ENCODE data around the gene GLI3. TPM values are rescaled to one million over a fixed set of nuclear protein-coding genes. Genes with fewer than 3 reads are reported as not detected.

The GLI3 gene
- total and polyA plus RNA-seq, 9 donors, result 7.6 to 25.2 (median 15.6) TPM

DNA sequence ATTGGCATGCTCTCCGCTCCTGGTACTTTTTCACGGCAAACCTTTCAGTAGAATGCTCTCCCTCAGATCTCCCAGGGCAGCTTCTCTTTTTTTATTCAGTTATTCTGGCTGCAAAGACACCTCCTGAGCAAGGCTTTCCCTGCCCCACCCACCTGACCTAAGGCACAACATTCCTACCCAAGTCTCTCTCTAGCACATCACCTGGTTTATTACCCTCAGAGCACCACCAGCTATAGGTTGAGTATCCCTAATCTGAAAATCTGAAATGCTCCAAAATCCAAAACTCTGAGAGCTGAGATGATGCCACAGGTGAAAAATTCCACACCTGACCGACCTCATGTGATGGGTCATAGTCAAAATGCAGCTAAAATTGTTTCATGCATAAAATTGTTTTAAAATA, 99.6 kb downstream of the GLI3 start:
- no peak overlapping the region for H3K4me3 ChIP-seq (ENCODE audit: low read length)
- no peaks in the 10 kb centered on the region for H3K27me3 ChIP-seq (ENCODE audit: control insufficient read depth, insufficient read depth, low read length)
- H3K4me1 ChIP-seq (ENCODE audit: control insufficient read depth, insufficient read depth, low read length), result peaks cover 6% of the 10 kb centered on the region
- H3K9me3 ChIP-seq (replicated peaks; ENCODE audit: control insufficient read depth, low read depth, low read length), result no peaks in the 10 kb centered on the region
- no peak for DNase-seq
- no peak overlapping the region for H3K27ac ChIP-seq (ENCODE audit: low read length)
- peaks cover 14% of the 10 kb centered on the region for H3K36me3 ChIP-seq (ENCODE audit: control insufficient read depth, insufficient read depth, low read length)
- 81% methylated on average over 2 of the region's 3 CpGs for WGBS (ENCODE audit: insufficient coverage)

DNA sequence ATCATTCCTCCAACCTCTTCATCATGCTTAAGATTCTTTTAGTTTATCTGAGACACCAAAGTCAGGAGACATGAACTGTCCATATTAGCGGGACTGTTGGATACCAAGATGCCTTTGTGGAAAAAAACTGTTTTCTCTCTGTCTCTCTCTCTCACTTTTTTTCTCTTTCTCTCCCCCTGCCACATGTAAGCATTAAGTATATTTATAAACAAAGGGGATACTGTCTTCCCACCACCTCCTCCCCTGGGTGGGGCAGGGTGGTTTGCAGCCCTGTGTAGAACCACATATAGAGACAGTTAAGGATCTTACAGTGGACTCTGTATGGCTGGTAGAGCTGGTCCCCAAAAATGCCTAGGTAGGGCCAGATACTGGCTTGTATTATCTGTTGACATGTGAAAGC, 101.3 kb downstream of the GLI3 start:
- whole genome bisulfite sequencing (ENCODE audit: insufficient coverage), result no CpG with 5 or more reads among the region's 1 CpG
- peaks cover 9% of the 10 kb centered on the region for H3K36me3 ChIP-seq (ENCODE audit: control insufficient read depth, insufficient read depth, low read length)
- DNase-seq, result no peak
- H3K4me1 ChIP-seq (ENCODE audit: control insufficient read depth, insufficient read depth, low read length), result peaks cover 6% of the 10 kb centered on the region
- H3K9me3 ChIP-seq (replicated peaks; ENCODE audit: control insufficient read depth, low read depth, low read length), result peaks cover 4% of the 10 kb centered on the region
- H3K27me3 ChIP-seq (ENCODE audit: control insufficient read depth, insufficient read depth, low read length), result no peaks in the 10 kb centered on the region
- no peak overlapping the region for H3K27ac ChIP-seq (ENCODE audit: low read length)
- H3K4me3 ChIP-seq (ENCODE audit: low read length), result no peak overlapping the region

DNA sequence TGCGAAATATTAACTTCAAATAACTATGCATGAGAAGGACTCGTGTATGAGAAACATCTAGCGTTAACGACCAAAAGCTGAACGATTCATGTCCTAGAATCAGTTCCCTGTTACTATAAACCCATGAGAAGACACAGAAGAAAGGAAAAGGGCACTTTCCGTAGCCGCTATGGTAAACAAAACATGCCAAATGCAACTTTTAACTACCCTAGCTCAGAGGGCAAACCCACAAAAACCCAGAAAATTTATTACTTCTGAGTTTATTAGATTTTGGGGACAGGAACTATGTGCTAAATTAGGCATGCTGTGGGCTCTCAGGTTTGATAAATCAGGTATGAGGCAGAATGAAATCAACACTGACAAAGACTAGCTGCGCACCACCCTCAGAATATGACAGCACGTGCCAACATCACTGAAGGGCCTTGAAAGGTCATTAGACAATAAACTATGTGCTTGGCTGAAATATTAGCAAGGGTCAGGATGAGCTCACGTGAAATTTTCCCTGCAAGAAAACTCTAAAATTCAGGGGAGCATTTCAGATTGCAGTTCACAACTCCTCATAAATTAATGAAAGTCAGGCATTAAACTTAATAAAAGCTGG, 102.6 kb downstream of the GLI3 start:
- peaks cover 7% of the 10 kb centered on the region for H3K36me3 ChIP-seq (ENCODE audit: control insufficient read depth, insufficient read depth, low read length)
- 76% methylated on average over 5 of the region's 10 CpGs for WGBS (ENCODE audit: insufficient coverage)
- no peak overlapping the region for H3K27ac ChIP-seq (ENCODE audit: low read length)
- no peaks in the 10 kb centered on the region for H3K27me3 ChIP-seq (ENCODE audit: control insufficient read depth, insufficient read depth, low read length)
- H3K4me3 ChIP-seq (ENCODE audit: low read length), result no peak overlapping the region
- peaks cover 6% of the 10 kb centered on the region for H3K4me1 ChIP-seq (ENCODE audit: control insufficient read depth, insufficient read depth, low read length)
- no peak for DNase-seq
- H3K9me3 ChIP-seq (replicated peaks; ENCODE audit: control insufficient read depth, low read depth, low read length), result peaks cover 7% of the 10 kb centered on the region

DNA sequence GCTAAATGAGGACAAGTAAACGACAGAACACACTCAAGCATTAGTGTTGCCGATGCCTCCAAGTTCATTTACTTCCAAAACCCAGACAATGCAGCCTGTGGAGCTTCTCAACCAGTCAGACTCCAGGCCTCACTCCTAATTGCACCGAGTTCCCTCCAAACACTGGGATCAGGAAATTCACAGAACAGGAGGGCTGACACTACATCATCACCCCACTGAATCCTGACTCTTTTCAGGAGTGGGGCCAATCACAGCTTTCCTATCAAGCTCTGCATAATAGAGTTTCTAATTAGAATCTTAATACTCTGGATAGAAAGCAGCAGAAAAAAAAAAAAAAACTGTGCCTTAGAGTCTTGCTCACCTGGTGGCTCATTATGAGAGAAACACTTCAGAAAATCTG, 103.7 kb downstream of the GLI3 start:
- 39% methylated on average over 3 of the region's 3 CpGs for WGBS (ENCODE audit: insufficient coverage)
- H3K27me3 ChIP-seq (ENCODE audit: control insufficient read depth, insufficient read depth, low read length), result no peaks in the 10 kb centered on the region

DNA sequence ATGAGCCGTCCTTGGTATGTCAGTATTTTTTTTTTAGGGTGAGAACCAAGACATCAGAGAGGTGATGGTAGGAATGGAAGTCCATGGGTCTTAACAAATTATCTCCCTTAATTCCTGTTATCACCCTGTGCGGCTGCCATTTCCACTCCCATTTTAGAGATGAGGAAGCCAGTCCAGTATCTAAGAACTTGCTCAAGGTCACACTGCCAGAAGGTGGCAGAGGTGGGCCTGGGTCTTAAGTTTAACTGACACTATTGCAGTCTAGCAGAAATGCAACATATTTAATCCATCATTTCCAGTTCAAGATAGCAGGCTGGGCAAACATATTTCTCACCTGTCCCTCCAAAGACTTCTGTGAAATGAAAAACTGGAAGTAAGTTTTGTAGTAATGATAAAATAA, 108.3 kb downstream of the GLI3 start:
- DNase-seq, result no peak
- H3K27ac ChIP-seq (ENCODE audit: low read length), result no peak overlapping the region
- peaks cover 7% of the 10 kb centered on the region for H3K9me3 ChIP-seq (replicated peaks; ENCODE audit: control insufficient read depth, low read depth, low read length)
- H3K36me3 ChIP-seq (ENCODE audit: control insufficient read depth, insufficient read depth, low read length), result peaks cover 10% of the 10 kb centered on the region
- no peaks in the 10 kb centered on the region for H3K4me1 ChIP-seq (ENCODE audit: control insufficient read depth, insufficient read depth, low read length)
- no CpG with 5 or more reads among the region's 2 CpGs for WGBS (ENCODE audit: insufficient coverage)
- H3K27me3 ChIP-seq (ENCODE audit: control insufficient read depth, insufficient read depth, low read length), result no peaks in the 10 kb centered on the region
- H3K4me3 ChIP-seq (ENCODE audit: low read length), result no peak overlapping the region

More for the DNA sequence above, 103.7 kb downstream of the GLI3 start:
- peaks cover 7% of the 10 kb centered on the region for H3K9me3 ChIP-seq (replicated peaks; ENCODE audit: control insufficient read depth, low read depth, low read length)
- peaks cover 7% of the 10 kb centered on the region for H3K36me3 ChIP-seq (ENCODE audit: control insufficient read depth, insufficient read depth, low read length)
- no peak overlapping the region for H3K4me3 ChIP-seq (ENCODE audit: low read length)
- no peak for DNase-seq
- H3K27ac ChIP-seq (ENCODE audit: low read length), result no peak overlapping the region
- peaks cover 3% of the 10 kb centered on the region for H3K4me1 ChIP-seq (ENCODE audit: control insufficient read depth, insufficient read depth, low read length)

DNA sequence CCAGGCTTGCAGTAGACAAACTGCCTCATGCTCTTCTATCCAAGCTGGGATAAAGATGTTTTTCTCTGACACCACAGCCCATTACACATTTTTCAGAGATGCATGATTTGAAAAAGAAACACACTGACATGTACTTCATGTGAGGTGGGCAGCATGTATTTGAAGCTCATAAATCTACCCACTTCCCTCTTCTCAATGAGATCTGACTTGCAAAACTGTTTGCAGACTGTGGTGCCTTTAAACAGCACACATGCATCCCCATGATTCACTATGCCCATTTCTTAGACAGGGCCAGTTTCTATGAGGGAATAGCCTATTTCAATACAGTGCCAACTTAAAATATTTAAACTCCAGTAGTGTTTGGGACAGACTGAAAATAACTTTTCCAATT, 109.8 kb downstream of the GLI3 start:
- Histone ChIP-seq H3K4me1 (ENCODE audit: control insufficient read depth, insufficient read depth, low read length) (no peaks in the 10 kb centered on the region), H3K4me3 (ENCODE audit: low read length) (no peak overlapping the region), H3K27me3 (ENCODE audit: control insufficient read depth, insufficient read depth, low read length) (no peaks in the 10 kb centered on the region), H3K36me3 (ENCODE audit: control insufficient read depth, insufficient read depth, low read length) (peaks cover 10% of the 10 kb centered on the region), H3K9me3 (replicated peaks; ENCODE audit: control insufficient read depth, low read depth, low read length) (peaks cover 7% of the 10 kb centered on the region), H3K27ac (ENCODE audit: low read length) (no peak overlapping the region)
- DNase-seq, result no peak

DNA sequence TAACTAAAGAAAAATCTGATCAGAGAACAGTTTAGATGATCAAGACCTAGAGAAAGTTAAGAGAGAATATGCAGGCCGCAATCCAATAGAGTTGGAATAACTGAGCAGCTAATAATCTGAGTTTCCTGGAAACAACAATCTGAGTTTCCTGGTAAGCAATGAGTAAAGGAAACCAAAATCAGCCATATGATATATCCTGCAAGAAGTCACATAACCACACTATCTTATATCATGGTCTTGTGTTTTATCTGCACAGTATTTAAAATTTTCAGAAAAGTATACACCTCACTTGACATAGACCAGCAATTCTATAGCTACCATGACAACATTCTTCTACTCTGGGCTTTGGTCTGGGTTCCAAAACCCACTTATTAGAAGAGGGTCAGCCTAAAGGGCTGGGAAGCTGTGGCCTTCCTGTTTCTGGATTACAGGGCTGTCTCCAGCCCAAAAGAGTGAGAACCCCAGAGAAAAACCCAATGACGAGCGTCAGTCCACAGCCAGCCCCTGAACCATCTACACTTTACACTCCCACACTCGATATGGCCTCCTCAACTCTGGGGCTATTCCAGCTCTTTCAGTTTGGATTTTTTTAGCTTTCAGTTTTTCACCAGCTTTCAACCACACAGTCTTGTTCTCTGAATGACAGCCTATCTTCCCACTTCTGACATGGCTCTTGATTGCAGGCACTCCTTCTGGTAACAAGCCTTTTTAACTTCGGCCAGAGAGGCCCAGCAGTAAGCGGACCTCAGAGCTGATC, 110.4 kb downstream of the GLI3 start:
- 74% methylated on average over 5 of the region's 6 CpGs for WGBS (ENCODE audit: insufficient coverage)
- Histone ChIP-seq H3K9me3 (replicated peaks; ENCODE audit: control insufficient read depth, low read depth, low read length) (peaks cover 7% of the 10 kb centered on the region), H3K27ac (ENCODE audit: low read length) (no peak overlapping the region), H3K36me3 (ENCODE audit: control insufficient read depth, insufficient read depth, low read length) (peaks cover 10% of the 10 kb centered on the region), H3K27me3 (ENCODE audit: control insufficient read depth, insufficient read depth, low read length) (no peaks in the 10 kb centered on the region), H3K4me3 (ENCODE audit: low read length) (no peak overlapping the region), H3K4me1 (ENCODE audit: control insufficient read depth, insufficient read depth, low read length) (no peaks in the 10 kb centered on the region)
- no peak for DNase-seq

DNA sequence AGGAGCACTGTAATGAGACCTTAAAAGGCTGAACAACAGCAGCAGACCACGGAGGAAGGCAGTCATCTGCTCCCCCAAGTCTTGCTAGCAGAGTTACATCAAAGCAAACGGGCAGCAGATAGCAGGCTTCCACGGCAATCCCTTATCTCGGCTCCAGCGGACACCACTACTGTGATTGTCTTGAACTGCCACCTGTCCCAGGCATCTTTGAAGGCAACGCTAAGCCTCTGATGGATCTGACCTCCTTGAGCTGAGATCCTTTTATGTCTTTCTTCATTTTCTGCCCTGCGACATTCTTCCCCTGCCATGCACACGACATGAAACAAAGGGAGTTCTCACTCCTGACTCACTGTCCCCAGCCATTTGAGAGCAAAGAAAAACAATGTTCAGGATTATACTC, 111.7 kb downstream of the GLI3 start:
- DNase-seq, result no peak
- H3K9me3 ChIP-seq (replicated peaks; ENCODE audit: control insufficient read depth, low read depth, low read length), result peaks cover 2% of the 10 kb centered on the region
- WGBS (ENCODE audit: insufficient coverage), result 73% methylated on average over 8 of the region's 8 CpGs
- no peaks in the 10 kb centered on the region for H3K4me1 ChIP-seq (ENCODE audit: control insufficient read depth, insufficient read depth, low read length)
- no peaks in the 10 kb centered on the region for H3K27me3 ChIP-seq (ENCODE audit: control insufficient read depth, insufficient read depth, low read length)
- H3K36me3 ChIP-seq (ENCODE audit: control insufficient read depth, insufficient read depth, low read length), result peaks cover 10% of the 10 kb centered on the region
- no peak overlapping the region for H3K4me3 ChIP-seq (ENCODE audit: low read length)
- no peak overlapping the region for H3K27ac ChIP-seq (ENCODE audit: low read length)

DNA sequence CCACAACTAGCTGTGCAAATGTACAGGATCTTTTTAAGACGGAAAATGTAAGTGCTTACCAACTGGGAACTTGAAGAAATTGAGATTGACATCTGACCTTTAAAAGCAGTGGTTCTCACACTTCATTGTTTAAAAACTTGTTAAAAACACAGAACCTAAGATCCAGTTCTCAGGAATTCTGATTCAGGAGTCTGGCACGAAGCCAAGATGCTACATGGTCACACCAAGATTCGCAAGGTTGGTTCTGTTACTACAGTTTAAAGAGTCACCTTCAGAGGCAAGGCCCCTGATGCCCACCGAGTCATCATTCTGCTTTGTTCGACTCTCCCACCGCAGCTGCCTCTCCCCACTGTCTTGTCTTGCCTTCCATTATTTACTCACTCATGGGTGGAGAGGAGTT, 113.3 kb downstream of the GLI3 start:
- DNase-seq, result no peak
- WGBS (ENCODE audit: insufficient coverage), result 81% methylated on average over 3 of the region's 6 CpGs
- H3K4me1 ChIP-seq (ENCODE audit: control insufficient read depth, insufficient read depth, low read length), result no peaks in the 10 kb centered on the region
- no peak overlapping the region for H3K27ac ChIP-seq (ENCODE audit: low read length)
- H3K27me3 ChIP-seq (ENCODE audit: control insufficient read depth, insufficient read depth, low read length), result no peaks in the 10 kb centered on the region
- H3K36me3 ChIP-seq (ENCODE audit: control insufficient read depth, insufficient read depth, low read length), result peaks cover 4% of the 10 kb centered on the region
- no peaks in the 10 kb centered on the region for H3K9me3 ChIP-seq (replicated peaks; ENCODE audit: control insufficient read depth, low read depth, low read length)
- H3K4me3 ChIP-seq (ENCODE audit: low read length), result no peak overlapping the region

DNA sequence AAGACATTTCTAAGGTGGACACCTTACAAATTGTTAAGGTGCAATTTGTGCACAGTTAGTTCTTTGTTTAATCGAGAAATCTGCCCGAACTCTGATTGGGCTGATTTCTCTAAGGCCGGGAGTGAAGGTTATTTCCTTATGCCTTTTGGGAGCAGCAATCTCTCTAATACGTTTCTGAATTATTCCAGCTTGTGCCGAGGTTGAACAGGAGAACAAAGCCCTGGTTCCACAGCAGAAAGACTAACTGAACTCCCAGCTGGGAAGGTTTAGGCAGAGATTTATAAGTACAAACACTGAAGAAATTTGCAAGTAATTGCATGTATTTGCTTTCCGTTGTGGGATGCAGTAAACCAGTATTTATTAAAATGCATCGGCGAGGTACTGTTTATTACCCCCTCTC, 116.8 kb downstream of the GLI3 start:
- H3K9me3 ChIP-seq (replicated peaks; ENCODE audit: control insufficient read depth, low read depth, low read length), result no peaks in the 10 kb centered on the region
- H3K4me1 ChIP-seq (ENCODE audit: control insufficient read depth, insufficient read depth, low read length), result no peaks in the 10 kb centered on the region
- no peak overlapping the region for H3K27ac ChIP-seq (ENCODE audit: low read length)
- H3K4me3 ChIP-seq (ENCODE audit: low read length), result no peak overlapping the region
- WGBS (ENCODE audit: insufficient coverage), result 30% methylated on average over 2 of the region's 8 CpGs
- no peaks in the 10 kb centered on the region for H3K27me3 ChIP-seq (ENCODE audit: control insufficient read depth, insufficient read depth, low read length)
- peaks cover 5% of the 10 kb centered on the region for H3K36me3 ChIP-seq (ENCODE audit: control insufficient read depth, insufficient read depth, low read length)
- DNase-seq, result peak; percentile 57
